HEK293T (cell line): ENCODE data around the gene MPRIP.
"Not testable (repeated sequence)": the region's sequence is repeated elsewhere in the genome, so short reads cannot be mapped to it uniquely, and the experiment has no call there.

Source experiments
- CTCF ChIA-PET: fragments of 350-600 bp; formaldehyde crosslinking; extraction: SDS; loops from one replicate; lab custom pipeline; 2021; ENCODE audit warnings: antibody characterized with exemption, inconsistent platforms; lab: Yijun Ruan, JAX
- POLR2A ChIA-PET: fragments of 350-600 bp; formaldehyde crosslinking; extraction: SDS; loops from one replicate; lab custom pipeline; 2020; ENCODE audit warnings: antibody characterized with exemption, inconsistent platforms; lab: Yijun Ruan, JAX
- DNase-seq: peaks from one replicate; pipeline ENCODE4 v3.0.0; 2012; ENCODE audit warnings: mixed read lengths; ENCODE audit errors: extremely low spot score
- ARNT ChIP-seq: fragments of 450-650 bp; IDR thresholded peaks from 2 replicates; pipeline ENCODE4 v1.6.1; 2017; ENCODE audit warnings: mild to moderate bottlenecking
- BHLHE40 ChIP-seq: fragments of 450-650 bp; IDR thresholded peaks from 2 replicates; pipeline ENCODE4 v1.6.1; 2016; ENCODE audit warnings: mild to moderate bottlenecking, moderate library complexity, borderline replicate concordance
- CTBP1 ChIP-seq: fragments of 450-650 bp; IDR thresholded peaks from 2 replicates; pipeline ENCODE4 v1.6.1; 2016; ENCODE audit warnings: borderline replicate concordance
- ELF4 ChIP-seq: fragments of 450-650 bp; IDR thresholded peaks from 2 replicates; pipeline ENCODE4 v1.6.1; 2017; ENCODE audit warnings: antibody characterized with exemption
- FOXA1 ChIP-seq: fragments of 450-650 bp; IDR thresholded peaks from 2 replicates; pipeline ENCODE4 v1.6.1; 2016; ENCODE audit warnings: mild to moderate bottlenecking
- FOXK2 ChIP-seq: fragments of 450-650 bp; IDR thresholded peaks from 2 replicates; pipeline ENCODE4 v1.6.1; 2016; ENCODE audit warnings: mild to moderate bottlenecking
- FOXM1 ChIP-seq: fragments of 450-650 bp; IDR thresholded peaks from 2 replicates; pipeline ENCODE4 v1.6.1; 2017; ENCODE audit warnings: mild to moderate bottlenecking, borderline replicate concordance
- HDGF ChIP-seq: fragments of 450-650 bp; IDR thresholded peaks from 2 replicates; pipeline ENCODE4 v1.6.1; 2017; ENCODE audit warnings: antibody characterized with exemption, borderline replicate concordance
- L3MBTL2 ChIP-seq: fragments of 450-650 bp; conservative IDR thresholded peaks from 2 replicates; pipeline ENCODE4 v1.6.1; 2016; ENCODE audit warnings: mild to moderate bottlenecking
- LEF1 ChIP-seq: fragments of 450-650 bp; IDR thresholded peaks from 2 replicates; pipeline ENCODE4 v1.6.1; 2017; ENCODE audit warnings: mild to moderate bottlenecking, borderline replicate concordance
- NFRKB ChIP-seq: fragments of 450-650 bp; IDR thresholded peaks from 2 replicates; pipeline ENCODE4 v1.6.1; 2016; ENCODE audit warnings: mild to moderate bottlenecking, moderate library complexity
- PKNOX1 ChIP-seq: fragments of 450-650 bp; IDR thresholded peaks from 2 replicates; pipeline ENCODE4 v1.6.1; 2016
- SP1 ChIP-seq: fragments of 450-650 bp; IDR thresholded peaks from 2 replicates; pipeline ENCODE4 v1.6.1; 2017
- SUZ12 ChIP-seq: fragments of 450-650 bp; IDR thresholded peaks from 2 replicates; pipeline ENCODE4 v1.6.1; 2016; ENCODE audit warnings: mild to moderate bottlenecking
- TARDBP ChIP-seq: fragments of 450-650 bp; IDR thresholded peaks from 2 replicates; pipeline ENCODE4 v1.6.1; 2016
- ZNF384 ChIP-seq: fragments of 450-650 bp; IDR thresholded peaks from 2 replicates; pipeline ENCODE4 v1.6.1; 2016

Gene MPRIP

DNA sequence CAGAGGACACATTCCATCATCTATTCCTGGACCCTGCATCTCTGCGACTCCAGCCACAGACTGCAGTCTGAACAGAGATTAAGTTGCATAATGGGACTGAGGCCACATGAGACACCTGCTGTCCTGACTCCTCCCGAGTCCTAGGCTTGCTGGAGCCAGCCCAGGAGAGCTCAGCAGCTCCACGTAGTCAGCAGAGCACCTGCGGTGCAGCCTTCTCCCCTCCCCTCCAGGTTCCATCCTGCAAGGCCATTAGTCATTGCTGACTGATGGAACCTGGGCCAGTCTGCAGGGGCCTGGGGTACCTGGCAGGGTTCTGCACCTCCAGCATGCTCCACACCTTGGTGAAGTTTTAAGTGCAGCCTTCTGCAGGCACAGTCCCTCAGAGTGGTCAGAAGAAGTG is 87.2 kb downstream of the MPRIP start:
- CTCF ChIA-PET, result interaction anchor here (2.4 kb wide), 1 partner anchor 13 kb away, joined by 12 read pairs; no protein-coding TSS in a partner anchor
- no peak for TF ChIP-seq SP1
- no peak for TF ChIP-seq ARNT
- TF ChIP-seq BHLHE40, result no peak
- no peak for TF ChIP-seq CTBP1
- TF ChIP-seq HDGF, result no peak
- no peak for TF ChIP-seq ZNF384
- no peak for TF ChIP-seq ELF4
- TF ChIP-seq FOXM1, result no peak
- no peak for TF ChIP-seq TARDBP
- POLR2A ChIA-PET, result no interaction called here
- no peak for DNase-seq

GRCh38 chr17:17130077-17130844 is 88.0 kb downstream of the MPRIP start:
- DNase-seq, result no peak
- no peak for TF ChIP-seq FOXM1
- TF ChIP-seq NFRKB, result no peak
- no peak for TF ChIP-seq PKNOX1
- TF ChIP-seq TARDBP, result no peak
- TF ChIP-seq LEF1, result no peak
- no peak for TF ChIP-seq CTBP1
- no peak for TF ChIP-seq HDGF
- no peak for TF ChIP-seq L3MBTL2
- no peak for TF ChIP-seq SP1
- ChIA-PET CTCF (interaction anchor here (1.1 to 2.4 kb wide), 2 partner anchors 12 kb away, joined by 3 to 12 read pairs; no protein-coding TSS in a partner anchor), POLR2A (interaction anchor here (0.6 kb wide), 1 partner anchor 12 kb away, joined by 3 read pairs; no protein-coding TSS in a partner anchor)

DNA sequence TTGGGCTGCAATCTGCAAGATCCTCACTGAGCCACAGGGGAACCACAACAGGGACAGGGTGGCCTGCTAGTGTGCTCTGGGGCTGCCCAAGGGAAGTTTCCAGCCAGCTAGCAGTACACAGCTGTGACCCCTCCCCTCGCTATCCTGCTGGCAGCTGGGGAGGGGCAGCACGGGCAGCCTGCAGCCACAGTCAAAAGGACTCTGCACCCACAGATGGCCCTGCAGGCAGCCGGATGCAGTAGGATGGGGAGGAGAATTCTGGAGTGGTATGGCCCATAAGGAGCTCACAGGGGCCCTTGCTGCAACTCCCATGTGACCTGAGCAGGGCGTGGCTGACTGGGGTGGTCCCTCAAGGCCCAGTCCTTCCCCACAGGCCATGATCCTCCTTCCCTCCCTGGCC is 89.6 kb downstream of the MPRIP start:
- CTCF ChIA-PET, result no interaction called here
- POLR2A ChIA-PET, result no interaction called here
- no peak for DNase-seq
- TF ChIP-seq FOXA1 (no peak), HDGF (no peak), ZNF384 (no peak), TARDBP (no peak), LEF1 (no peak), SP1 (no peak), BHLHE40 (no peak), L3MBTL2 (no peak), FOXM1 (no peak), ARNT (no peak), PKNOX1 (no peak), SUZ12 (no peak), NFRKB (no peak), CTBP1 (no peak), FOXK2 (no peak), ELF4 (no peak)

DNA sequence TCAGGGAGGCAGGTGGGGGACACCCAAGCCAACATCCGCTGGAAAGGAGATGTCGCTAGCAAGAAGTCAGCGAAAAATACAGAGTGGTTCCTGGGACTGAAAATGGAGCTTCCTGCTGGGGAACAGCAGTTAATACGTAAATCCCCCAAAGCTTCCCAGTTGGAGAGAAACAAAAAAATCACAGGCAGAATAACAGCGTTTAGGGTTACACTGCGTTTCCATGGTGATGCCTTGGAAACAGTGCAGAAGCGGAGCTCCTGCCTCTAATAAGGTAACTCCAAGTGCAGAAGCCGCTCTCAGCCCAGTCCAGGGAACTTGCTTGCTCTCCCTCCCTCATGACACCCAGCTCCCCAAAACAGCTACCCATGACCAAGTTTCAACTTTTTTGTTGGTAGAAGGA is 90.5 kb downstream of the MPRIP start:
- no peak for DNase-seq
- ChIA-PET POLR2A (no interaction called here), CTCF (interaction anchor here (1.0 kb wide), 1 partner anchor 9 kb away, joined by 7 read pairs; no protein-coding TSS in a partner anchor)
- TF ChIP-seq FOXM1 (no peak), CTBP1 (no peak), ARNT (no peak), HDGF (no peak), TARDBP (no peak), PKNOX1 (no peak), ELF4 (no peak), LEF1 (no peak), FOXK2 (no peak)

DNA sequence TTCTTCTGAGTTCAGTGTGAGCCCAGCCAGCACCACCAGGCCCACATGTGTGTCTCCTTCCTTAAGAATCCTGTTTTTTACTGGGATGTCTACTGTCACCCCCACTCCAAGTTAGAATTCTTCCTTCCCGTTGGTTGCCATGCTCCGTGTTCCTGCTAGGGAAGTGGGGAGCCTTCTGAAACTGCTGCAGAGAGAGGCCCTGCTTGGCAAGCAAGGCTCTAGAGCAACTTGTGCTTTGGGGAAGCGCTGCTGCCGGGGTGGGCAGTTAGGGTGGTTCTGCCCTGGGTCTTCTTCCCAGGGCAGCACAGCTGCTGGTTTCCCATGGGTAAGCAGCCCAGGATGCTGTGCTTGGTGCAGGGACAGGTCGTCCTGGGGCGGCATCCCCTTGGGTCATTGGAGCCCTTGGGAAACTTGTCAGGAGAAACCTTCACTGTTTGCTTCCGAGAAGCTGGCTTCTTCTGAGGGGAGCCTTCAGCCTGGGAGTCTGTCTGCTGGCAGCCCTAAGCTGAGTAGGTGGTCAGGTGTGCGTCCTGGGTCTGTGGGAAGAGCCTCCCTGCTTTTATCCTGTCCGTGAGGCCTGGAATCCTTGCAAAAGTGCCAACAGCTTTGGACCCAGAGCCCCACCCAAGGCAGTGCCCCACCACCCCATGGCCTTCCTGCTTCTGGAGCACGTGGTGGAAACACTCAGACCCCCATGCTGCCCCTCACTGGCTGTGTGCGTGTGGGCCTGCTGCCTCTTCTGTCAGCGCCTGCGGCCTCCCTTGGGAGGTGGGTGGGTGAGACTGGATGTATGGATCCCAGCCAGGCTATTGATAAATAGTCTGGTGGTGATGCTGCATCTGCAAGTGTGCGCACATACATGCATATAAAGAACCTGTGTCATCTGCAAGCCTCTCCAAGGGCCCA is 92.0 kb downstream of the MPRIP start:
- POLR2A ChIA-PET, result no interaction called here
- CTCF ChIA-PET, result no interaction called here
- no peak for DNase-seq
- TF ChIP-seq FOXM1, result no peak
- no peak for TF ChIP-seq BHLHE40
- no peak for TF ChIP-seq ARNT
- TF ChIP-seq ELF4, result no peak

DNA sequence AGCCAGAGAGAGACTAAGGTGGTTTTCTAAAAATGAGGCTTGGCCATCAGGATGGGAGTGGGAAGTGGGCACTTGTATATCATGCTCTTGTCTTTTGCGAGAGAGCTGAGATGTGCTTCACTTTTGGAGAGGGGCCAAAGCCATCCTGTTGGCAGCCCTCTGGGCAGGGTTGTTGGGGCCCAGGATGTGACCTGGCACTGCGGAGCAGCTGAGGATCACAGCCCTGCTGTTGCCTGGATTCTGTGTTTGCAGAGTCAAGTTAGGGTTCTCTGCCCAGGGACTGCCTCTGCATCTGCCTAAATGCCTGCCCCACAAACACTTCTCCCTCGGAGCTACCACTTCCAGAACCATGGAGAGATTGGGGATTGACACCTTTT is 92.7 kb downstream of the MPRIP start:
- TF ChIP-seq FOXK2 (no peak), CTBP1 (no peak), SP1 (no peak), NFRKB (no peak), LEF1 (no peak), ELF4 (no peak), FOXM1 (no peak), PKNOX1 (no peak), ZNF384 (no peak), L3MBTL2 (no peak), SUZ12 (no peak), FOXA1 (no peak), BHLHE40 (no peak), ARNT (no peak), TARDBP (no peak)
- ChIA-PET CTCF (no interaction called here), POLR2A (no interaction called here)
- no peak for DNase-seq

- CTCF ChIA-PET, POLR2A ChIA-PET, DNase-seq: not testable (repeated sequence)
These were observed 94.0 kb downstream of the MPRIP start for GRCh38 chr17:17136221-17136620.
